Measurements from ENCODE around the gene LST1.
A peak's percentile ranks its signal among the peaks of the same experiment; 100 is the strongest.
"Not testable (repeated sequence)": the region's sequence is repeated elsewhere in the genome, so short reads cannot be mapped to it uniquely, and the experiment has no call there.

The LST1 gene

GRCh38 chr6:31587791-31588777 lies 2.0 kb downstream of the LST1 start:
- Mint-ChIP-seq H3K27me3 (no peaks in the 10 kb centered on the region), H3K4me3 (peak overlapping the region; percentile 82), H3K27ac (peak overlapping the region; percentile 96), H3K9me3 (no peaks in the 10 kb centered on the region), H3K36me3 (peaks cover 2% of the 10 kb centered on the region), H3K4me1 (peaks cover 73% of the 10 kb centered on the region)

DNA sequence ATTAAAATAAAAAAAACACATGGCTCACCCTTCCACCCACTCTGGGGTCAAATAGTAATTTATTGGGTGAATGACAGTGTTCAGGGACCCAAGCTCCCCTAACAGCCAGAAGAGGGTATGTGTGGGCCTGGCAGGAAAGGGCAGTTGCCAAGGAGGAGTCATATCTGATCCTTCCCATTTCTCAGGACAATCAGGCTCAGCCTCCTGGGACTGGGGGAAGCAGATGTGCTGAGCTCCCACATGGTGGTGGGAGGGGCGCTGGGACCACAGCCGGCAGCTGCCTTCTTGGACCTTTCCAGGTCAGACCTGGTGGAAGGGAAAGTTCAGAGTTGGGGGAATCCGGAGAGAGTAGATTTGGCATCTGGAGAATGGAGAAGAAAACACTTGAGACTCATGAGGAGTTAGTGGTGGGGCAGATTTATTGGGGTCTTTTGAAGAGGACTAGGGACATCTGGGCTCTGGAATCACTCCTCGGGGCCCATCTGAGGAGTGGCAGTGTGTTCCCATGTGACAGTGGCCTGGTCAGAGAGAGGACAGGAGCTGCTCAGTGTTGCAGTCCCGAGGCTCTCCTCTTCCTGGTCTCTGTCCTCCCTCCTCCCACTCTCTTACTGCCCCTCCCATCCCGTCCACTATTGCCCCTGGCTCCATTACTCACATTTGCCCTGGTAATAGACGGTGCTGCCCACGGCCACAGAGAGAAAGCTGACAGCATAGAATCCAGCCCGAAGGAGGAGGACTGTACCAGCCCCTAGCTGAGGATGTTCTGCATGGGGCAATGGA lies 3.0 kb downstream of the LST1 start:
- peaks cover 75% of the 10 kb centered on the region for H3K4me1 Mint-ChIP-seq
- no peaks in the 10 kb centered on the region for H3K9me3 Mint-ChIP-seq
- H3K27me3 Mint-ChIP-seq, result no peaks in the 10 kb centered on the region
- peak overlapping the region; percentile 81 for H3K27ac Mint-ChIP-seq
- no peak overlapping the region for H3K4me3 Mint-ChIP-seq
- H3K36me3 Mint-ChIP-seq, result peaks cover 2% of the 10 kb centered on the region

DNA sequence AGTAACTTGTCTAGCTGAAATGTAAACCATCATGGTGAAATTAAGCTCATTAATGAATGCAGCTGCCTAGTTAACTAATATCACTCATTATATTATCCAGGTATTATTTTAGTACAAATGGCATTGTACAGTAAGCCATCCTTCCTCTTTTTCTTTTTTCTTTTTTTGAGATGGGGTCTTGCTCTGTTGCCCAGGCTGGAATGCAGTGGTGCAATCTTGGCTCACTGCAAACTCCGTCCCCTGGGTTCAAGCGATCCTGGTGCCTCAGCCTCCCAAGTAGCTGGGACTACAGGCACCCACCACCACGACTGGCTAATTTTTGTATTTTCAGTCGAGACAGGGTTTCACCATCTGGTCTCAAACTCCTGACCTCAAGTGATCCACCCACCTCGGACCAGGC lies 4.6 kb downstream of the LST1 start:
- not testable (repeated sequence) for H3K27ac Mint-ChIP-seq, H3K27me3 Mint-ChIP-seq, H3K36me3 Mint-ChIP-seq, H3K9me3 Mint-ChIP-seq, H3K4me3 Mint-ChIP-seq
- H3K4me1 Mint-ChIP-seq, result peaks cover 63% of the 10 kb centered on the region

DNA sequence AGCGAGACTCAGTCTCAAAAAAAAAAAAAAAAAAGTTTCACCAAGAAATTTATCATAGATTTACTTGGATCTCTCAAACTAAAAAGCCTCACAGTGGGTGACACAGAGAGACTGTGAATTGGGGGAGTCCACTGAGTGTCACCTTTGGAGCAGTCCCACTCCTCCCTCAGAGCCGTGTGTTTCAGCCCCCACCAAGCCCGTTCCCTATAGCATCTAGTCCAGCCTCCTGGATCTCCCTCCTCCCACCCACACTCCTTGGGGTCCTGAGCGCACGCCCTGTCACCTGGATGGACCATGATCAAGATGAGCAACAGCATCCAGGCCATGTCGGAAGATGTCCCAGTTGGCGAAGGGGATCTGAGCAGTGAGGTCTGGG lies 6.3 kb downstream of the LST1 start:
- H3K36me3 Mint-ChIP-seq, result peaks cover 2% of the 10 kb centered on the region
- peak overlapping the region; percentile 84 for H3K27ac Mint-ChIP-seq
- H3K4me3 Mint-ChIP-seq, result peak overlapping the region; percentile 68
- H3K4me1 Mint-ChIP-seq, result peaks cover 61% of the 10 kb centered on the region
- no peaks in the 10 kb centered on the region for H3K27me3 Mint-ChIP-seq
- no peaks in the 10 kb centered on the region for H3K9me3 Mint-ChIP-seq

GRCh38 chr6:31597006-31597405 lies 10.9 kb downstream of the LST1 start:
- H3K27ac Mint-ChIP-seq, result peak overlapping the region; percentile 25
- H3K4me3 Mint-ChIP-seq, result peak overlapping the region; percentile 37
- no peaks in the 10 kb centered on the region for H3K36me3 Mint-ChIP-seq
- peaks cover 54% of the 10 kb centered on the region for H3K4me1 Mint-ChIP-seq
- no peaks in the 10 kb centered on the region for H3K9me3 Mint-ChIP-seq
- no peaks in the 10 kb centered on the region for H3K27me3 Mint-ChIP-seq

DNA sequence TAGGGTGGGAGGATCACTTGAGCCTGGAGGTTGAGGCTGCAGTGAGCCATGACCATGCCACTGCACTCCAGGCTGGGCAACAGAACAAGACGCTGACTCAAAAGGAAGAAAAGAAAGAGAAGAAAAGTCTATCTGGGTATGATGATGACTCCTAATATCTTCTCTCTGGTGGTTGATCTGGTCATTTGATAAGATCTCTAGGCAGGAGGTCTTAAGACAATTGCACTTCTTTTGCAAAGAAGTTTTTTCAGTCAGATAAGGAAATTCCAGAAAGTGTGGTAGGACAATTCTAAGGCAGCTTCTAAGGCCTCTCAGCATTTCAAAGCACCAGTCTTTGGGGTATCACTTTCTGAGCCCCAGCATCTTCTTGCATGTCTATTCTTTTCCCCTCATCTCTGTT lies 21.2 kb downstream of the LST1 start:
- Mint-ChIP-seq H3K4me3 (no peak overlapping the region), H3K27me3 (no peaks in the 10 kb centered on the region), H3K36me3 (no peaks in the 10 kb centered on the region), H3K4me1 (no peaks in the 10 kb centered on the region), H3K27ac (no peak overlapping the region), H3K9me3 (no peaks in the 10 kb centered on the region)

- H3K4me3 Mint-ChIP-seq, result no peak overlapping the region
- no peaks in the 10 kb centered on the region for H3K27me3 Mint-ChIP-seq
- H3K4me1 Mint-ChIP-seq, result peaks cover 4% of the 10 kb centered on the region
- H3K27ac Mint-ChIP-seq, result no peak overlapping the region
- no peaks in the 10 kb centered on the region for H3K9me3 Mint-ChIP-seq
- H3K36me3 Mint-ChIP-seq, result no peaks in the 10 kb centered on the region
Measured at GRCh38 chr6:31609519-31610406, 23.7 kb downstream of the LST1 start.

- H3K9me3 Mint-ChIP-seq, result no peaks in the 10 kb centered on the region
- H3K4me3 Mint-ChIP-seq, result no peak overlapping the region
- no peaks in the 10 kb centered on the region for H3K36me3 Mint-ChIP-seq
- no peaks in the 10 kb centered on the region for H3K27me3 Mint-ChIP-seq
- no peak overlapping the region for H3K27ac Mint-ChIP-seq
- H3K4me1 Mint-ChIP-seq, result peaks cover 16% of the 10 kb centered on the region
Measured at GRCh38 chr6:31610968-31611367, 24.9 kb downstream of the LST1 start.

DNA sequence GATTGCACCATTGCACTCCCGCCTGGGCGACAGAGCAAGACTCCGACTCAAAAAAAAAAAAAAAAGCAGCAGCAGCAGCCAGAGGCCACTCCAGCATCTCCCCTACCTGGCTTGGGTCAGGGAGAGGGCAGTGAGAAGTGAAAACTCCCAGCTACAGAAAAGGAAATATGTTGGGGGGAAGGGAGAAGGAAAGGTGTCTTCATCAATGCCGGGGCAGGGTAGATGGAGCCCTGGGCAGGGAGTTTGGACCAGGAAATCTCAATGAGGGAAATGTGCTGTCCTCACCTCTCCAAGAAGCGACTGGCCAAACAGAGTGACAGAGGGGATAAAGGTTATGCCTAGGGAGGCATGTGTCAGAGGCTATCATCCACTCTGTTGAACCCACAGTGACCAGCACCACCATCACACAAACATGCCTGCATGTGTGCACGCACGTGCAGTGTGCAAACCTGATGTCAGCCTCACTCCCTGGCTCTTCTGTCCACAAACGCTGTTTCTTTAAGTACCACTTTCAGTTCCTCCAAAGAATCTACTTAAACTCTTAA lies 28.1 kb downstream of the LST1 start:
- H3K27ac Mint-ChIP-seq, result peak overlapping the region; percentile 97
- H3K4me1 Mint-ChIP-seq, result peaks cover 32% of the 10 kb centered on the region
- no peak overlapping the region for H3K4me3 Mint-ChIP-seq
- H3K36me3 Mint-ChIP-seq, result no peaks in the 10 kb centered on the region
- H3K9me3 Mint-ChIP-seq, result no peaks in the 10 kb centered on the region
- H3K27me3 Mint-ChIP-seq, result no peaks in the 10 kb centered on the region

GRCh38 chr6:31614684-31615578 lies 28.9 kb downstream of the LST1 start, which contains the start of gene AIF1:
Gene AIF1, plus strand, starts transcription at chr6:31615234. Its CDS starts 96 bp downstream, at chr6:31615330.
- Mint-ChIP-seq H3K4me3 (peak within 1 kb of the TSS; percentile 76), H3K27ac (peak within 1 kb of the TSS; percentile 97), H3K4me1 (peaks cover 37% of the 10 kb centered on the region), H3K36me3 (no peaks in the 10 kb centered on the region), H3K27me3 (no peaks in the 10 kb centered on the region), H3K9me3 (no peaks in the 10 kb centered on the region)

- peak overlapping the region; percentile 76 for H3K4me3 Mint-ChIP-seq
- H3K27ac Mint-ChIP-seq, result peak overlapping the region; percentile 97
- H3K27me3 Mint-ChIP-seq, result no peaks in the 10 kb centered on the region
- peaks cover 38% of the 10 kb centered on the region for H3K4me1 Mint-ChIP-seq
- no peaks in the 10 kb centered on the region for H3K9me3 Mint-ChIP-seq
- H3K36me3 Mint-ChIP-seq, result no peaks in the 10 kb centered on the region
Measured at GRCh38 chr6:31615748-31616147, 29.7 kb downstream of the LST1 start.

GRCh38 chr6:31617010-31617409 lies 30.9 kb downstream of the LST1 start:
- Mint-ChIP-seq H3K4me1 (peaks cover 43% of the 10 kb centered on the region), H3K36me3 (peaks cover 3% of the 10 kb centered on the region), H3K9me3 (no peaks in the 10 kb centered on the region), H3K4me3 (no peak overlapping the region), H3K27me3 (no peaks in the 10 kb centered on the region), H3K27ac (peak overlapping the region; percentile 13)

- Mint-ChIP-seq H3K27ac (peak overlapping the region; percentile 97), H3K4me1 (peaks cover 50% of the 10 kb centered on the region), H3K4me3 (peak overlapping the region; percentile 95), H3K36me3 (peaks cover 14% of the 10 kb centered on the region), H3K27me3 (no peaks in the 10 kb centered on the region), H3K9me3 (no peaks in the 10 kb centered on the region)
Measured at GRCh38 chr6:31619805-31620585, 33.9 kb downstream of the LST1 start.

All from activated naive CD4-positive, alpha-beta T cell treated with anti-CD3 and anti-CD28 coated beads, Interleukin-2, amount 50 U/mL, for 24 hours (primary cell).